Right renal pelvis (tissue), 4 donors: ENCODE data around the gene TRIP10. TPM values are rescaled to one million over a fixed set of nuclear protein-coding genes. Genes with fewer than 3 reads are reported as not detected.
"Not testable (repeated sequence)": the region's sequence is repeated elsewhere in the genome, so short reads cannot be mapped to it uniquely, and the experiment has no call there.

Source experiments
- DNase-seq, 4 donors: peaks; one replicate each; pipeline ENCODE4 v3.0.0-alpha.2; 2013; ENCODE audit warnings: low read depth in 4 of 4, low spot score in 3 of 4, missing footprints in 1 of 4
- polyA plus RNA-seq, 4 donors: library from polyadenylated mRNA; unstranded; fragments of 120-200 nt; gene quantifications; one replicate each; pipeline ENCODE4 v1.2.1, GENCODE V29; 2013; ENCODE audit not compliant: insufficient read length in 4 of 4

TRIP10 gene
- 10 to 100 TPM; 46.3 to 64.1 (median 57.8) TPM for polyA plus RNA-seq

DNA sequence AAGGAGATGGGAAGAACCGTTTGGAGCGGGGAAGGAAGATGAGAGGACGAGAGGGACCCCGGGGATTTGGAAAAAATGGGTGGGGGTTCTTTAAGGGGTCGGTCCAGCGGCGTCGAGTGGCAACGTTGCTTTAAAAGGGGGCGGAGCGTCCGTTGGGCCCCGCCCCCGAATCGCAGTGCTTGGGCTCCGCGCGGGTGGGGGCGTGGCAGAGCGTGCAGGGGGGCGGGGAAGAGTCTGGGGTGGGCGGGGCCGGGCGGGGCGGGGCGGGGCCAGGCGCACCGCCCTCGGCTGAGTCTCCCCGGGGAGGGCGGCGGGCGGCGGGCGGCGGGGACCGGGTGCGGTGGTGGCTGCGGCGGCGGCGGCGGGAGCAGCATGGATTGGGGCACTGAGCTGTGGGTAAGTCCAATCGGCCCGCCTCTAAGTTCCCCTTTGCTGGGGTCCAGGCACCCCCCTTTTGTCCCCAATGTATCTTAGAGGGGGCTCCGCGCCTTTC, at the start of gene TRIP10:
Gene TRIP10 (plus strand): TSS at position 291 of the 493 bp plus-strand sequence. CDS start 82 bp downstream, at position 373.
- DNase-seq, result peak in 2 of 4 donors; percentile 78 to 84

GRCh38 chr19:6690160-6690885, 49.2 kb upstream of the TRIP10 start:
- DNase-seq, result no peak

DNA sequence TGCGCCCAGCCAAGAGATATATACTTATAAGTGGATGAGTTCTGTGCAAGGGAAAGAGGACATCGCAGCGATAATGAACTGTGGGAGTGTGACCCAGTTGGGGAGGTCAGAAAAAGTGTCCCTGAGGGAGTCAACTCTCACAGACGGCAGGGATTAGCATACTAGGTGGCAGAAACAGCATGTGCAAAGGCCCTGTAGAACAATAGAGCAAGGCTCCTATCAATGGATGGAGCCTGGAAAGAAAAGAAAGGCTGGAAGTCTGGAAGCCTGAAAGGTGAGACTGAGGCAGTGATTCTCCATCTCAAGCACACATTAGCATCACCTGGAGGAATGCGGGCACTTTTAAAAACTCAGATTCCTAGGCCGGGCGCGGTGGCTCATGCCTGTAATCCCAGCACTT, 48.1 kb upstream of the TRIP10 start:
- no peak for DNase-seq

GRCh38 chr19:6692027-6692426, 47.5 kb upstream of the TRIP10 start:
- no peak for DNase-seq

DNA sequence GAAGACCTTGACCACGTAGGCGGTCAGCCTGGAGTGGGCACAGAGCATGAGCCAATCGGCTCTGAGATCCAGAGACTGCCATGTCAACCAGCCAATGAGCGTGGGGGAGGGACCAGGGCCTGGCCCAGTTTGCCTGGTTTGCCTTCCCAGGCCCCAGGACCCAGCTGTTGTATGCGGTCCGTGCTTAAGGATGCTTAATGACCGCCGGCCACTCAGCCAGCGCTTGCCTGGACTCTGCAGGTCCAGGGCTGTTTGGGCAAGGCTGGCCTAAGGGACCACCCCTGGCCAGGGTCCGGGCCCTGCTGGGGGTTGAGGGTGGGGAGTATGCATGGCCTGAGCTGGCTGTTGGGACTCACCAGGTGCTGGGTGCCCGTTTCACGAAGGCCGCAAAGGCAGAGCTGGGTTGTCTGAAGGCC, 46.4 kb upstream of the TRIP10 start:
- no peak for DNase-seq

DNA sequence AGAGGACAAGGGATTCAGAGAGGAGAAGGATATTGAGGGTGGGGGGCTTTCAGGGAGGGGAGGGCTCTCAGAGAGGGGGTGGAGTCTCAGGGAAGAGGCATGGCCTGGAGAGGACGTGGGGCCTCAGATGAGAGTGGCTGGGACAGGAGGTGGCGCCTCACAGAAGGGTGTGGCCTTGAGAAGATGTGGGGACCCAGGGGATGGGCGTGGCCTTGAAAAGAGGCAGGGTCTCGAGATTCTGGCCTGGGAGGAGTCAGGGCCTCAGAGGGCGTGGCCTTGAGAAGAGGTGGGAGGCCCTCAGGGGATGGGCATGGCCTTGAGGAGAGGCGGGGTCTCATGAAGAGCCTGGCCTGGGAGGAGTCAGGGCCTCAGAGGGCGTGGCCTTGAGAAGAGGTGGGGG, 45.8 kb upstream of the TRIP10 start:
- no peak for DNase-seq

- no peak for DNase-seq
These were observed 45.2 kb upstream of the TRIP10 start for GRCh38 chr19:6694147-6694815.

- DNase-seq, result no peak
These were observed 43.1 kb upstream of the TRIP10 start for GRCh38 chr19:6696239-6696820.

DNA sequence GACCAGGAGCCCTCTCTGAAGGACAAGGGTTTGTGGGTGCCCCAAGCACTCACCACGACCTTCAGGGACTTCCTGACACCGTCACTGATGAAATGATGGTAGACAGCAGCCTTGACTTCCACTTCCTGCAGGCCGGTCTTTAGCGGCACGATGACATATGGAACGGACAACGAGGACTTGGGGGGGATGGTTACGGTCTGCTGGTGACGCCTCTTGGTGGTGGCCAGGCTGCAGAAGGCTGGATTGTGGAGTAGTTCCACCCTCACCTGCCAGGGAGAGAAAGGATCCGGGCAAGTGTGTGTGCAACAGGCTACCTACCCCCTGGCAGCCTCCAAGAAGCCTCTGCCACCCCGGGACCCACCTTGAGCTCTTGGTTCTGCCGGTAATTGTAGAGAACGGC, 42.2 kb upstream of the TRIP10 start:
- no peak for DNase-seq

DNA sequence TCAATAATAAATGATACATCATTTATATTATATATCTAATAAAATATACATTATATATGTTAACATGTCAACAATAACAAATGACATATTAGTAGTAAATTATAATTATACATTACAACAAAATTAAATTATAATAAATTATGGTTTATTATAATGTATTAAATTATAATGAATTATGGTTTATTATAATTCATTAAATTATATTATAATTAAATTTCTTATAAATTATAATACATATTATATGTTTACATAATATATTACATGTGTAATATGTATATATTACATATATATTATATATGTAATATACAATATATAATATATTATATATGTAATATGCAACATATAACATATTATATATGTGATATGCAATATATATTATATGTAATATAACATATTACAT, 39.5 kb upstream of the TRIP10 start:
- DNase-seq, result no peak

GRCh38 chr19:6700586-6701316, 38.7 kb upstream of the TRIP10 start:
- DNase-seq, result no peak

GRCh38 chr19:6705931-6706632, 33.4 kb upstream of the TRIP10 start:
- DNase-seq, result no peak

GRCh38 chr19:6706633-6706958, 32.9 kb upstream of the TRIP10 start:
- DNase-seq, result no peak

- no peak for DNase-seq
These were observed 32.3 kb upstream of the TRIP10 start for GRCh38 chr19:6707011-6707657.

GRCh38 chr19:6707658-6708018, 31.8 kb upstream of the TRIP10 start:
- DNase-seq, result no peak

- no peak for DNase-seq
These were observed 31.1 kb upstream of the TRIP10 start for GRCh38 chr19:6708346-6708745.

- not testable (repeated sequence) for DNase-seq
These were observed 30.6 kb upstream of the TRIP10 start for GRCh38 chr19:6708913-6709312.

DNA sequence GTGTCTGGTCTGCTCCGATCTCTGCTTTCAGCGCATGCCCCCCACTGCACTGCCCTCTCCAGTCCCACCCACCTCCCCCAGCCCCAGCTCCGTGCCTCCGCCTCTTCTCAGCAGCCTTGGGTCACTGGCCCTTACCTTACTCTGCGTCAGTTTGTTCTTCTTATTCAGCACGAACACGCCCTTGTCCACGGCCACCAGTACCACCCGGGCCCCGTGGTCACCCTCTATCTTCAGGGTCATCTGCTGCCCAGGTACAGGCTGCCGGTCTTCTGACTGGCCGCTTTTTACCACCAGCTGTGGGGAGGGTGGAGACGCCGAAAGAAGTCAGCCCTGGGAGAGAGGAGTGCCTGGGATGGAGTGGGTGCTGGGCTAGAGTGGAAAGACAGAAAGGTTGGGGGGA, 29.9 kb upstream of the TRIP10 start:
- DNase-seq, result no peak

DNA sequence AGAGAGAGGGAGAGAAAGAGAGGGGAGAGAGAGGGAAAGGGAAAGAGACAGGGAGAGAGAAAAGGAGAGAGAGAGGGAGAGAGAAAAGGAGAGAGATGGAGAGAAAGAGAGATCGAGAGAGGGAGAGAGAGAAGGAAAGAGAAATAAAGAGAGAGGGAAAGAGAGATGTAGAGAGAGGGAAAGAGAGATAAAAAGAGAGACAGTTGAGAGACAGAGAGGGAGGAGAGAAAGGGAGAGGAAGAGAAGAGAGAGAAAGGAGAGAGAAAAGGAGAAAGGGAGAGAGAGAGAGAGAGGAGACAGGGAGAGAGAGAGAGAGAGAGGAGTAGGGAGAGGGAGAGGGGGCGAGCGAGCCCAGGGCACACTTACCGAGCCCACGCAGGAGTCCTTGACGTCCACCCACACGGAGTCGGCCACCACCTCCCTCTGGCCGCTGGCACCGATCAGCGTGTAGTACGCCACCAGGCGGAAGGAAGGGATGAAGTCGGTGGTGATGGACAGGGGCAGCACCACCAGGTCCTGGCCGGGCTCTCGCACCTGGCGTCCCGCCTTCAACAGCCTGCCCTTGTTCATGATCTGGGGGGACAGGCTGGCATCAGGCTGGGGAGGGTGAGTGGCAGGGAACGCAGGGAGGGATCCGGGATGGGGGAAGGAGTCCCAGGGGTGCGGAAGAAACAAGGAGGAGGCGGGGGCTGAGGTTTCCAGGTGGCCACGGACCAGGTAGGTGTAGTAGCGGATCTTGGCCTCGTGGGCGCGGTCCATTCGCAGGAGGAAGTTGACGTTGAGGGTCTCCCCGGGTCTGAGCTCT, 29.0 kb upstream of the TRIP10 start:
- no peak for DNase-seq

GRCh38 chr19:6711078-6711361, 28.5 kb upstream of the TRIP10 start:
- DNase-seq, result no peak
